Measurements from ENCODE around the gene CXCR5.

DNA sequence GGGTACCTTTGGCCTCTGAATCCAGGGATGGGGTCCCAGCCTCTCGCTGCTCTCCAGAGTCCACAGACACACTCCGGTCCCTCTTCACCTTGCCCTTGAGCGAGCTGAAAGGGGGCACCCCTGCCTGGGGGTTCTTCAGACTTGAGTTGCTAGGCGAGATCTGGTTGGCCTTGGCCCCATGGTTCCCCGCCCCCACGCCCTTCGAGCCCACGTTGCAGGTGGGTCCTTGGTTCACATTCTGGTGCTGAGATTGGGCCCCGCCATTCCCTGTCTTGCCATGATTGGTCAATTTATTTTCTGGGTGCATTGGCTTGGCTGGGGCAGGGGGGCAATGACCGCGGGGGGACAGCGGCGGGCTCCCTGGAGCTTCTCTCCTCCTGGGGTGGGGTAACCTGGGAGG lies 24.6 kb downstream of the CXCR5 start:
- TF ChIP-seq, protein P1, sequence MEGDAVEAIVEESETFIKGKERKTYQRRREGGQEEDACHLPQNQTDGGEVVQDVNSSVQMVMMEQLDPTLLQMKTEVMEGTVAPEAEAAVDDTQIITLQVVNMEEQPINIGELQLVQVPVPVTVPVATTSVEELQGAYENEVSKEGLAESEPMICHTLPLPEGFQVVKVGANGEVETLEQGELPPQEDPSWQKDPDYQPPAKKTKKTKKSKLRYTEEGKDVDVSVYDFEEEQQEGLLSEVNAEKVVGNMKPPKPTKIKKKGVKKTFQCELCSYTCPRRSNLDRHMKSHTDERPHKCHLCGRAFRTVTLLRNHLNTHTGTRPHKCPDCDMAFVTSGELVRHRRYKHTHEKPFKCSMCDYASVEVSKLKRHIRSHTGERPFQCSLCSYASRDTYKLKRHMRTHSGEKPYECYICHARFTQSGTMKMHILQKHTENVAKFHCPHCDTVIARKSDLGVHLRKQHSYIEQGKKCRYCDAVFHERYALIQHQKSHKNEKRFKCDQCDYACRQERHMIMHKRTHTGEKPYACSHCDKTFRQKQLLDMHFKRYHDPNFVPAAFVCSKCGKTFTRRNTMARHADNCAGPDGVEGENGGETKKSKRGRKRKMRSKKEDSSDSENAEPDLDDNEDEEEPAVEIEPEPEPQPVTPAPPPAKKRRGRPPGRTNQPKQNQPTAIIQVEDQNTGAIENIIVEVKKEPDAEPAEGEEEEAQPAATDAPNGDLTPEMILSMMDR (IDR thresholded peaks at IDR 0.05) = no peak
- no peak for TF ChIP-seq POLR2A (IDR thresholded peaks at IDR 0.05)
